ELR (cell line): Measurements from ENCODE around the gene ZEB2.

Experiments
- DNase-seq: peaks from one replicate; pipeline ENCODE4 v3.0.0-alpha.2; 2015; ENCODE audit warnings: low read depth

The ZEB2 gene

GRCh38 chr2:144513388-144514101, 6.4 kb downstream of the ZEB2 start:
- DNase-seq = peak; percentile 78

GRCh38 chr2:144512891-144513351, 7.0 kb downstream of the ZEB2 start:
- DNase-seq = peak; percentile 54

- DNase-seq = no peak
Measured at GRCh38 chr2:144512470-144512869, 7.4 kb downstream of the ZEB2 start.

GRCh38 chr2:144511937-144512336, 8.0 kb downstream of the ZEB2 start:
- peak; percentile 43 for DNase-seq

- DNase-seq = no peak
Measured at GRCh38 chr2:144511226-144511810, 8.6 kb downstream of the ZEB2 start.

- DNase-seq = peak; percentile 92
Measured at GRCh38 chr2:144510294-144510991, 9.5 kb downstream of the ZEB2 start.

- no peak for DNase-seq
Measured at GRCh38 chr2:144509879-144510221, 10.1 kb downstream of the ZEB2 start.

- DNase-seq = peak; percentile 36
Measured at GRCh38 chr2:144509001-144509878, 10.7 kb downstream of the ZEB2 start.

GRCh38 chr2:144508172-144508851, 11.6 kb downstream of the ZEB2 start:
- DNase-seq = peak; percentile 32

- DNase-seq = peak; percentile 53
Measured at GRCh38 chr2:144507441-144508171, 12.3 kb downstream of the ZEB2 start.

GRCh38 chr2:144505245-144505831, 14.6 kb downstream of the ZEB2 start:
- no peak for DNase-seq

GRCh38 chr2:144504218-144504641, 15.7 kb downstream of the ZEB2 start:
- no peak for DNase-seq

GRCh38 chr2:144503242-144503641, 16.7 kb downstream of the ZEB2 start:
- no peak for DNase-seq

- DNase-seq = no peak
Measured at GRCh38 chr2:144502369-144502768, 17.6 kb downstream of the ZEB2 start.

GRCh38 chr2:144501627-144502026, 18.3 kb downstream of the ZEB2 start:
- DNase-seq = no peak

GRCh38 chr2:144501118-144501517, 18.8 kb downstream of the ZEB2 start:
- DNase-seq = peak; percentile 60

GRCh38 chr2:144500563-144500962, 19.4 kb downstream of the ZEB2 start:
- no peak for DNase-seq

- DNase-seq = no peak
Measured at GRCh38 chr2:144498277-144498676, 21.6 kb downstream of the ZEB2 start.

GRCh38 chr2:144496977-144497598, 22.8 kb downstream of the ZEB2 start:
- DNase-seq = no peak
